Dermis microvascular lymphatic vessel endothelial cell (primary cell): ENCODE data around the gene MPEG1. TPM values are rescaled to one million over a fixed set of nuclear protein-coding genes. Genes with fewer than 3 reads are reported as not detected.

Experiments used
- DNase-seq, 2 donors: peaks; one replicate each; pipeline versions ENCODE4 v3.0.0 to v3.0.0-alpha.2; 2010; ENCODE audit warnings: low read depth in 2 of 2
- total RNA-seq: library from RNA; depleted of rRNA; stranded (reverse); fragments of >200 nt; gene quantifications from 2 replicates; pipeline ENCODE4 v1.2.1, GENCODE V29; 2014

Gene MPEG1
- total RNA-seq, 1 donor from 2014 or later: not detected

- peak; percentile 78 to 90 for DNase-seq
These were observed 41.0 kb downstream of the MPEG1 start, which contains the start of gene DTX4 for GRCh38 chr11:59171508-59172322. Gene DTX4, plus strand, starts transcription at chr11:59172132. Its CDS starts 464 bp downstream, at chr11:59172596.

- DNase-seq: no peak
These were observed 48.7 kb downstream of the MPEG1 start for GRCh38 chr11:59164028-59164427.

Other genes with a start within 250 kb of the MPEG1 start
- gene GLYATL1B, start 126.6 kb downstream of the MPEG1 start, total RNA-seq: not detected in 2 replicates
- gene FAM111B, start 105.7 kb downstream of the MPEG1 start, total RNA-seq: 11.0 and 14.4 TPM in 2 replicates
- gene FAM111A, start 70.1 kb downstream of the MPEG1 start, total RNA-seq: 46.3 and 47.0 TPM in 2 replicates
- gene DTX4, start 40.8 kb downstream of the MPEG1 start, total RNA-seq: 10.4 and 49.6 TPM in 2 replicates
- gene OR5AN1, start 146.0 kb upstream of the MPEG1 start, total RNA-seq: not detected in 2 replicates
- gene OR5A2, start 213.5 kb upstream of the MPEG1 start, total RNA-seq: not detected in 2 replicates
- gene OR5A1, start 223.5 kb upstream of the MPEG1 start, total RNA-seq: not detected in 2 replicates
- not detected in 2 replicates for gene OR4D6, start 244.0 kb upstream of the MPEG1 start, total RNA-seq